A549 (cell line): Measurements from ENCODE around the gene DNAJC5G. TPM values are rescaled to one million over a fixed set of nuclear protein-coding genes. Genes with fewer than 3 reads are reported as not detected.

Experiments used
- ATAC-seq, 2 experiments: fragments of 200-7000 bp in 1 of 2; fragments of >200 bp in 1 of 2; cut with Nextera tagmentation in 1 of 2; cut with Tn5 transposase in 1 of 2; 3 replicates each; pipeline versions ENCODE4 v1.8.0 to v1.9.1; 2018 to 2020; ENCODE audit warnings: mild to moderate bottlenecking in 1 of 2, moderate library complexity in 1 of 2
- CTCF ChIA-PET: fragments of 300-600 bp; sonication (Branson Sonifier 250); formaldehyde crosslinking; extraction: SDS; loops from one replicate; lab custom pipeline; 2021; ENCODE audit warnings: antibody characterized with exemption, inconsistent platforms; lab: Yijun Ruan, JAX
- POLR2A ChIA-PET: fragments of 350-600 bp; formaldehyde crosslinking; extraction: SDS; loops from one replicate; lab custom pipeline; 2021; ENCODE audit warnings: antibody characterized with exemption, inconsistent platforms; lab: Yijun Ruan, JAX
- DNase-seq, 2 experiments: peaks; one replicate each; pipeline versions ENCODE4 v3.0.0 to v3.0.0-alpha.2; 2011 to 2016; ENCODE audit warnings: low read depth in 1 of 2, low spot score in 1 of 2
- FAIRE-seq: peaks from 2 replicates; lab custom pipeline; 2011; peaks lifted over from hg19 to GRCh38; lab: Jason Lieb, UNC
- H3K27ac ChIP-seq, 2 experiments: fragments of >200 bp; sonication (Bioruptor Twin); formaldehyde crosslinking; 3 replicates each; pipeline ENCODE4 v1.5.1; 2016 to 2017
- H3K4me1 ChIP-seq: fragments of >200 bp; sonication (Bioruptor Twin); formaldehyde crosslinking; 3 replicates; pipeline ENCODE4 v1.6.1; 2016
- H3K4me2 ChIP-seq: fragments of >200 bp; sonication (Bioruptor Twin); formaldehyde crosslinking; 3 replicates; pipeline ENCODE4 v1.6.1; 2016
- H3K4me3 ChIP-seq: fragments of >200 bp; sonication (Bioruptor Twin); formaldehyde crosslinking; 3 replicates; pipeline ENCODE4 v1.5.1; 2016
- H3K9me3 ChIP-seq: fragments of >200 bp; sonication (Bioruptor Twin); formaldehyde crosslinking; 3 replicates; pipeline ENCODE4 v1.6.1; 2016
- CBX8 ChIP-seq: fragments of 200-600 bp; sonication (generic); IDR thresholded peaks from 2 replicates; pipeline ENCODE4 v1.6.1; 2016
- EHMT2 ChIP-seq: fragments of 200-600 bp; sonication (generic); IDR thresholded peaks from 2 replicates; pipeline ENCODE4 v1.6.1; 2016; ENCODE audit warnings: antibody characterized with exemption, low read depth, mild to moderate bottlenecking, moderate library complexity
- EP300 ChIP-seq, 2 experiments: fragments of >200 bp; sonication (Bioruptor Twin); formaldehyde crosslinking; IDR thresholded peaks; 2 replicates in 1 of 2; 3 replicates in 1 of 2; pipeline ENCODE4 v1.6.1; 2016 to 2017
- ESRRA ChIP-seq: fragments of 150-350 bp; IDR thresholded peaks from 2 replicates; pipeline ENCODE4 v1.6.1; 2014; ENCODE audit warnings: mild to moderate bottlenecking, low read length, borderline replicate concordance
- FOSB ChIP-seq: fragments of 250-450 bp; sonication (Bioruptor Pico); IDR thresholded peaks from 2 replicates; pipeline ENCODE4 v1.5.0; 2020; ENCODE audit warnings: mild to moderate bottlenecking, moderate library complexity
- FOSL2 ChIP-seq, 2 experiments: fragments of 450-650 bp in 1 of 2; fragments of >200 bp in 1 of 2; sonication (Bioruptor Twin) in 1 of 2; formaldehyde crosslinking; IDR thresholded peaks; 2 replicates each; pipeline versions ENCODE4 v1.5.0 to v1.6.1; 2016 to 2020; ENCODE audit warnings: mild to moderate bottlenecking in 1 of 2, moderate library complexity in 1 of 2
- FOXS1 ChIP-seq: fragments of 250-450 bp; sonication (Bioruptor Pico); IDR thresholded peaks from 2 replicates; pipeline ENCODE4 v1.5.0; 2020; ENCODE audit warnings: mild to moderate bottlenecking, moderate library complexity
- GATA3 ChIP-seq: IDR thresholded peaks from 2 replicates; pipeline ENCODE4 v1.6.1; 2012; ENCODE audit warnings: borderline replicate concordance
- HOXB13 ChIP-seq: fragments of 250-450 bp; sonication (Bioruptor Pico); IDR thresholded peaks from 2 replicates; pipeline ENCODE4 v1.5.0; 2020; ENCODE audit warnings: low read depth, mild to moderate bottlenecking, moderate library complexity
- HOXB5 ChIP-seq: fragments of 250-450 bp; sonication (Bioruptor Pico); IDR thresholded peaks from 2 replicates; pipeline ENCODE4 v1.5.0; 2020; ENCODE audit warnings: mild to moderate bottlenecking, moderate library complexity
- NPAS2 ChIP-seq: fragments of 250-450 bp; sonication (Bioruptor Pico); IDR thresholded peaks from 2 replicates; pipeline ENCODE4 v1.8.0; 2022; ENCODE audit warnings: mild to moderate bottlenecking, moderate library complexity, borderline replicate concordance
- NR3C1 ChIP-seq: fragments of >200 bp; sonication (Bioruptor Twin); formaldehyde crosslinking; IDR thresholded peaks from 3 replicates; pipeline ENCODE4 v1.6.1; 2017
- RCOR1 ChIP-seq: fragments of 150-350 bp; IDR thresholded peaks from 2 replicates; pipeline ENCODE4 v1.6.1; 2014; ENCODE audit warnings: antibody characterized with exemption, low read length, low read depth
- SMC3 ChIP-seq: fragments of >200 bp; sonication (Bioruptor Twin); formaldehyde crosslinking; IDR thresholded peaks from 3 replicates; pipeline ENCODE4 v1.6.1; 2018; ENCODE audit warnings: inconsistent platforms
- SREBF2 ChIP-seq: fragments of 450-650 bp; IDR thresholded peaks from 2 replicates; pipeline ENCODE4 v1.6.1; 2014; ENCODE audit warnings: mild to moderate bottlenecking, moderate library complexity
- ZNF302 ChIP-seq: fragments of 250-450 bp; sonication (Bioruptor Pico); IDR thresholded peaks from 2 replicates; pipeline ENCODE4 v1.9.0; 2021; ENCODE audit warnings: inconsistent platforms, mild to moderate bottlenecking, moderate library complexity
- ZSCAN20 ChIP-seq: fragments of 250-450 bp; sonication (Bioruptor Pico); IDR thresholded peaks from 2 replicates; pipeline ENCODE4 v1.8.0; 2022; ENCODE audit warnings: mild to moderate bottlenecking, moderate library complexity
- WGBS: methylation state at CpG from one replicate; pipeline ENCODE4 v1.1.6; 2017; ENCODE audit errors: missing lambda C conversion rate; 5-methylcytosine and 5-hydroxymethylcytosine counted together
- polyA plus RNA-seq, 4 experiments: library from polyadenylated mRNA; depleted of rRNA in 3 of 4; stranded (reverse); fragments of >200 nt; fragmentation: RNase III in 1 of 4; extraction: RNeasy Plus Mini Kit Qiagen cat#74134 plus additional on column Dnase treatment in 1 of 4; gene quantifications; 2 replicates in 3 of 4; 3 replicates in 1 of 4; pipeline ENCODE4 v1.2.3, GENCODE V29; 2011 to 2017
- TF ChIP-seq, protein P1 (sequence below): IDR thresholded peaks from 2 replicates; pipeline ENCODE4 v1.6.1; 2012
- TF ChIP-seq, protein P2 (sequence below): IDR thresholded peaks from 2 replicates; pipeline ENCODE4 v1.6.1; 2012
- TF ChIP-seq, protein P3 (sequence below): fragments of 150-350 bp; IDR thresholded peaks from 2 replicates; pipeline ENCODE4 v1.6.1; 2014; ENCODE audit warnings: low read depth, mild to moderate bottlenecking, low read length
- TF ChIP-seq, protein P4 (sequence below): fragments of 450-650 bp; IDR thresholded peaks from 2 replicates; pipeline ENCODE4 v1.6.1; 2014; ENCODE audit warnings: antibody characterized with exemption
- TF ChIP-seq, protein P5 (sequence below): fragments of >200 bp; sonication (Bioruptor Twin); formaldehyde crosslinking; IDR thresholded peaks from 3 replicates; pipeline ENCODE4 v1.6.1; 2016
- TF ChIP-seq, protein P6 (sequence below): fragments of 200-600 bp; sonication (generic); IDR thresholded peaks from 2 replicates; pipeline ENCODE4 v1.6.1; 2016; ENCODE audit warnings: antibody characterized with exemption, mild to moderate bottlenecking, moderate library complexity

The DNAJC5G gene
- polyA plus RNA-seq, 2 of the 4 experiments (the other 2 are of a cell fraction) = not detected

DNA sequence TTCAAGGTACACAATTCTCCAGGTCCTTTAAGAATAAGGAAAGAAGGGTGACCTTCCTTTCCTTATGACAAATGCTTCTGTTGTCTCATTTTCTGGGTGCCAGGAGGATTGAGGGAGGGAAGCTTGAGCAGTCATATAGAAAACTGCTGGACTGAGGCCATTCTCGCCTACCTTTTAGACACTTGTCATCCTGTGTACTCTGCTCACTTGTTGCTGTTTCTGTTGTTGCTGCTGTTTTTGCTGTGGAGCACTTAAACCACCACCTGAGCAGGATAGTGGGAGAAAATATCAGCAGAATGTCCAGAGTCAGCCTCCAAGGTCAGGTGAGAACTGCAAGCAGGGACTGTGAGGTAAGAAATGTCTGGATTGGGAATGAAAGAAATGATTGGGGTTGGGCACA lies 2.8 kb downstream of the DNAJC5G start:
- TF ChIP-seq HOXB13 (CRISPR knock-in tag) (no peak), SREBF2 (no peak), ZNF302 (no peak), HOXB5 (no peak), ZSCAN20 (CRISPR knock-in tag) (no peak)
- TF ChIP-seq, protein P1, sequence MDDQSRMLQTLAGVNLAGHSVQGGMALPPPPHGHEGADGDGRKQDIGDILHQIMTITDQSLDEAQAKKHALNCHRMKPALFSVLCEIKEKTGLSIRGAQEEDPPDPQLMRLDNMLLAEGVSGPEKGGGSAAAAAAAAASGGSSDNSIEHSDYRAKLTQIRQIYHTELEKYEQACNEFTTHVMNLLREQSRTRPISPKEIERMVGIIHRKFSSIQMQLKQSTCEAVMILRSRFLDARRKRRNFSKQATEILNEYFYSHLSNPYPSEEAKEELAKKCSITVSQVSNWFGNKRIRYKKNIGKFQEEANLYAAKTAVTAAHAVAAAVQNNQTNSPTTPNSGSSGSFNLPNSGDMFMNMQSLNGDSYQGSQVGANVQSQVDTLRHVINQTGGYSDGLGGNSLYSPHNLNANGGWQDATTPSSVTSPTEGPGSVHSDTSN = no peak
- TF ChIP-seq, protein P2, sequence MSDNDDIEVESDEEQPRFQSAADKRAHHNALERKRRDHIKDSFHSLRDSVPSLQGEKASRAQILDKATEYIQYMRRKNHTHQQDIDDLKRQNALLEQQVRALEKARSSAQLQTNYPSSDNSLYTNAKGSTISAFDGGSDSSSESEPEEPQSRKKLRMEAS = no peak
- TF ChIP-seq, protein P3, sequence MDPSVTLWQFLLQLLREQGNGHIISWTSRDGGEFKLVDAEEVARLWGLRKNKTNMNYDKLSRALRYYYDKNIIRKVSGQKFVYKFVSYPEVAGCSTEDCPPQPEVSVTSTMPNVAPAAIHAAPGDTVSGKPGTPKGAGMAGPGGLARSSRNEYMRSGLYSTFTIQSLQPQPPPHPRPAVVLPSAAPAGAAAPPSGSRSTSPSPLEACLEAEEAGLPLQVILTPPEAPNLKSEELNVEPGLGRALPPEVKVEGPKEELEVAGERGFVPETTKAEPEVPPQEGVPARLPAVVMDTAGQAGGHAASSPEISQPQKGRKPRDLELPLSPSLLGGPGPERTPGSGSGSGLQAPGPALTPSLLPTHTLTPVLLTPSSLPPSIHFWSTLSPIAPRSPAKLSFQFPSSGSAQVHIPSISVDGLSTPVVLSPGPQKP = no peak
- TF ChIP-seq, all 56 proteins: peak for 0
- ChIA-PET CTCF (interaction anchor here (0.7 to 12.1 kb wide), 13 partner anchors 10 to 196 kb away, joined by 3 to 394 read pairs (median 17); partner anchors contain the start of genes EIF2B4, KHK and SLC30A3), POLR2A (interaction anchor here (0.6 kb wide), 1 partner anchor 67 kb away, joined by 3 read pairs; no protein-coding TSS in a partner anchor)
- H3K9me3 ChIP-seq = no peaks in the 10 kb centered on the region
- no peak for FAIRE-seq
- H3K4me1 ChIP-seq = peaks cover 21% of the 10 kb centered on the region
- ATAC-seq = no peak
- WGBS = 38% methylated on average over 1 of the region's 1 CpG
- H3K4me3 ChIP-seq = no peak overlapping the region
- H3K4me2 ChIP-seq = no peak overlapping the region
- DNase-seq = no peak
- no peak overlapping the region for H3K27ac ChIP-seq

DNA sequence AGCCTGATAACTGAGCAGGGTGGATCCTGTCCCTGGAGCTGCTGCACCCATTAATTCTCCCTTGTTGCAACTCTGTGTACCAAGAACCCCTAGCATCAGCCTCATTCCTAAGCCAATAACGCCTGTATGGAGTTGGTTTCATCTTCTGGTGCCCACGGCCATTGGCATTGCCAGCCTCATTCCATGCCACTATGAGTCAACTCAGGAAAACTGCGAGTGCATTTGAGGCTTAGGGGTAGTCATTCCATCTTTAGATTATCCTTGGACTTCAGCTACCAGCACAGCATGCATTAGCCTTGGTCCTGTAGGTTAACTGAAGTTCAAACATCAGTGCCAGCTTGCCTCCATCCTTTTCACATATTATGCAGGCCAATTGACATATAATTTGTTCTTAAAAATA lies 5.6 kb downstream of the DNAJC5G start:
- TF ChIP-seq FOXS1 = no peak
- TF ChIP-seq RCOR1 = no peak
- no peak for TF ChIP-seq HOXB13 (CRISPR knock-in tag)
- TF ChIP-seq ZSCAN20 (CRISPR knock-in tag) = no peak
- no peak for TF ChIP-seq FOSB (CRISPR knock-in tag)
- no peak for TF ChIP-seq GATA3
- no peak for TF ChIP-seq SMC3
- no peak for TF ChIP-seq NR3C1
- TF ChIP-seq, protein P4, sequence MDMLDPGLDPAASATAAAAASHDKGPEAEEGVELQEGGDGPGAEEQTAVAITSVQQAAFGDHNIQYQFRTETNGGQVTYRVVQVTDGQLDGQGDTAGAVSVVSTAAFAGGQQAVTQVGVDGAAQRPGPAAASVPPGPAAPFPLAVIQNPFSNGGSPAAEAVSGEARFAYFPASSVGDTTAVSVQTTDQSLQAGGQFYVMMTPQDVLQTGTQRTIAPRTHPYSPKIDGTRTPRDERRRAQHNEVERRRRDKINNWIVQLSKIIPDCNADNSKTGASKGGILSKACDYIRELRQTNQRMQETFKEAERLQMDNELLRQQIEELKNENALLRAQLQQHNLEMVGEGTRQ = no peak
- TF ChIP-seq SREBF2 = no peak
- TF ChIP-seq HOXB5 = no peak
- no peak for TF ChIP-seq ESRRA
- no peak for TF ChIP-seq NPAS2 (CRISPR knock-in tag)
- TF ChIP-seq, protein P5, sequence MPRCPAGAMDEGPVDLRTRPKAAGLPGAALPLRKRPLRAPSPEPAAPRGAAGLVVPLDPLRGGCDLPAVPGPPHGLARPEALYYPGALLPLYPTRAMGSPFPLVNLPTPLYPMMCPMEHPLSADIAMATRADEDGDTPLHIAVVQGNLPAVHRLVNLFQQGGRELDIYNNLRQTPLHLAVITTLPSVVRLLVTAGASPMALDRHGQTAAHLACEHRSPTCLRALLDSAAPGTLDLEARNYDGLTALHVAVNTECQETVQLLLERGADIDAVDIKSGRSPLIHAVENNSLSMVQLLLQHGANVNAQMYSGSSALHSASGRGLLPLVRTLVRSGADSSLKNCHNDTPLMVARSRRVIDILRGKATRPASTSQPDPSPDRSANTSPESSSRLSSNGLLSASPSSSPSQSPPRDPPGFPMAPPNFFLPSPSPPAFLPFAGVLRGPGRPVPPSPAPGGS = no peak
- H3K4me2 ChIP-seq = no peak overlapping the region
- H3K27ac ChIP-seq = peak overlapping the region in 1 of 2 experiments; percentile 1; a peak in 1 of 6 replicates
- ChIA-PET CTCF (interaction anchor here (0.6 to 12.1 kb wide), 33 partner anchors 13 to 434 kb away, joined by 3 to 394 read pairs (median 9); partner anchors contain the start of genes ABHD1, AGBL5, KHK and SLC30A3), POLR2A (interaction anchor here (2.0 kb wide), 1 partner anchor 69 kb away, joined by 6 read pairs; the partner anchor contains the start of genes ATRAID and SLC5A6)
- no peak for FAIRE-seq
- H3K4me1 ChIP-seq = peaks cover 26% of the 10 kb centered on the region
- peak in 1 of 2 experiments; percentile 22; a peak in 3 of 6 replicates for ATAC-seq
- H3K9me3 ChIP-seq = no peaks in the 10 kb centered on the region
- 52% methylated on average over 3 of the region's 3 CpGs for WGBS
- no peak for DNase-seq
- H3K4me3 ChIP-seq = no peak overlapping the region

DNA sequence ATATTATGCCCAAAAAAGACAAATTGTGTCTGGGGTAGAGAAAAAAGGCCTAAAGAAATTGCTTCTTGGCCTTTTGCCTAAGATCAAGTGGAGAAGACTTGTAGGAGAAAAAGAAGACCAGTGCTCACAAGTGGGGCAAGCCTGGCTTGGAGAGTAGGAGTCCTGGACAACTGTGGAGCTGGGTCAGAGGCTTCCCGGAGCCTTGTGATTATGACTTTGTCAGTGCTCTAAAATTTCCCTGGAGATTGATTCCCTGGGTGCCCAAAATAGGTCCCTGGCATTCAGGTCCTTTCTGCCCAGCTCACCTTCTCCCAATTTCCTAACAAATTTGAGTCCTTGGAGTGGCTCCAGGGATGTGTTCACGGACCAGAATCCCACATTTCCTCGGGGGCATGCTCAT lies 6.2 kb downstream of the DNAJC5G start:
- FAIRE-seq = no peak
- Histone ChIP-seq H3K27ac (peak overlapping the region in 1 of 2 experiments; percentile 75; a peak in 4 of 6 replicates), H3K4me2 (no peak overlapping the region), H3K9me3 (no peaks in the 10 kb centered on the region), H3K4me3 (no peak overlapping the region), H3K4me1 (peaks cover 26% of the 10 kb centered on the region)
- DNase-seq = no peak
- TF ChIP-seq ZSCAN20 (CRISPR knock-in tag) (no peak), EP300 (IDR thresholded peaks at IDR 0.05) (no peak), EHMT2 (no peak), FOSL2 (IDR thresholded peaks at IDR 0.05) (no peak), FOSL2 (CRISPR knock-in tag; IDR thresholded peaks at IDR 0.05) (no peak), HOXB13 (CRISPR knock-in tag) (no peak), CBX8 (no peak)
- TF ChIP-seq, protein P6, sequence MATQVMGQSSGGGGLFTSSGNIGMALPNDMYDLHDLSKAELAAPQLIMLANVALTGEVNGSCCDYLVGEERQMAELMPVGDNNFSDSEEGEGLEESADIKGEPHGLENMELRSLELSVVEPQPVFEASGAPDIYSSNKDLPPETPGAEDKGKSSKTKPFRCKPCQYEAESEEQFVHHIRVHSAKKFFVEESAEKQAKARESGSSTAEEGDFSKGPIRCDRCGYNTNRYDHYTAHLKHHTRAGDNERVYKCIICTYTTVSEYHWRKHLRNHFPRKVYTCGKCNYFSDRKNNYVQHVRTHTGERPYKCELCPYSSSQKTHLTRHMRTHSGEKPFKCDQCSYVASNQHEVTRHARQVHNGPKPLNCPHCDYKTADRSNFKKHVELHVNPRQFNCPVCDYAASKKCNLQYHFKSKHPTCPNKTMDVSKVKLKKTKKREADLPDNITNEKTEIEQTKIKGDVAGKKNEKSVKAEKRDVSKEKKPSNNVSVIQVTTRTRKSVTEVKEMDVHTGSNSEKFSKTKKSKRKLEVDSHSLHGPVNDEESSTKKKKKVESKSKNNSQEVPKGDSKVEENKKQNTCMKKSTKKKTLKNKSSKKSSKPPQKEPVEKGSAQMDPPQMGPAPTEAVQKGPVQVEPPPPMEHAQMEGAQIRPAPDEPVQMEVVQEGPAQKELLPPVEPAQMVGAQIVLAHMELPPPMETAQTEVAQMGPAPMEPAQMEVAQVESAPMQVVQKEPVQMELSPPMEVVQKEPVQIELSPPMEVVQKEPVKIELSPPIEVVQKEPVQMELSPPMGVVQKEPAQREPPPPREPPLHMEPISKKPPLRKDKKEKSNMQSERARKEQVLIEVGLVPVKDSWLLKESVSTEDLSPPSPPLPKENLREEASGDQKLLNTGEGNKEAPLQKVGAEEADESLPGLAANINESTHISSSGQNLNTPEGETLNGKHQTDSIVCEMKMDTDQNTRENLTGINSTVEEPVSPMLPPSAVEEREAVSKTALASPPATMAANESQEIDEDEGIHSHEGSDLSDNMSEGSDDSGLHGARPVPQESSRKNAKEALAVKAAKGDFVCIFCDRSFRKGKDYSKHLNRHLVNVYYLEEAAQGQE = no peak
- ChIA-PET CTCF (interaction anchor here (0.7 to 12.1 kb wide), 28 partner anchors 14 to 435 kb away, joined by 3 to 394 read pairs (median 8); partner anchors contain the start of genes ABHD1, KHK, SLC30A3 and TCF23), POLR2A (no interaction called here)
- no peak for ATAC-seq
- WGBS = 82% methylated on average over 3 of the region's 3 CpGs
